ENCODE data around the gene RXRA. TPM values are rescaled to one million over a fixed set of nuclear protein-coding genes. Genes with fewer than 3 reads are reported as not detected.

Gene RXRA
- total and polyA plus RNA-seq, 9 donors, result 12.4 to 82.2 (median 70.6) TPM

- Histone ChIP-seq H3K27ac (no peak overlapping the region), H3K4me1 (ENCODE audit: insufficient read depth) (peaks cover 14% of the 10 kb centered on the region), H3K9me3 (no peaks in the 10 kb centered on the region), H3K4me3 (no peak overlapping the region), H3K36me3 (no peaks in the 10 kb centered on the region), H3K27me3 (no peaks in the 10 kb centered on the region)
- no peak for DNase-seq
- intact Hi-C loops (cut with DNase I), result no loop called here
- WGBS, 3 donors, result 87 to 92% (median 90%) methylated on average over 16 to 23 of the region's 23 CpGs
- TF ChIP-seq, protein P1, sequence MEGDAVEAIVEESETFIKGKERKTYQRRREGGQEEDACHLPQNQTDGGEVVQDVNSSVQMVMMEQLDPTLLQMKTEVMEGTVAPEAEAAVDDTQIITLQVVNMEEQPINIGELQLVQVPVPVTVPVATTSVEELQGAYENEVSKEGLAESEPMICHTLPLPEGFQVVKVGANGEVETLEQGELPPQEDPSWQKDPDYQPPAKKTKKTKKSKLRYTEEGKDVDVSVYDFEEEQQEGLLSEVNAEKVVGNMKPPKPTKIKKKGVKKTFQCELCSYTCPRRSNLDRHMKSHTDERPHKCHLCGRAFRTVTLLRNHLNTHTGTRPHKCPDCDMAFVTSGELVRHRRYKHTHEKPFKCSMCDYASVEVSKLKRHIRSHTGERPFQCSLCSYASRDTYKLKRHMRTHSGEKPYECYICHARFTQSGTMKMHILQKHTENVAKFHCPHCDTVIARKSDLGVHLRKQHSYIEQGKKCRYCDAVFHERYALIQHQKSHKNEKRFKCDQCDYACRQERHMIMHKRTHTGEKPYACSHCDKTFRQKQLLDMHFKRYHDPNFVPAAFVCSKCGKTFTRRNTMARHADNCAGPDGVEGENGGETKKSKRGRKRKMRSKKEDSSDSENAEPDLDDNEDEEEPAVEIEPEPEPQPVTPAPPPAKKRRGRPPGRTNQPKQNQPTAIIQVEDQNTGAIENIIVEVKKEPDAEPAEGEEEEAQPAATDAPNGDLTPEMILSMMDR (IDR thresholded peaks at IDR 0.05), result no peak
- TF ChIP-seq EP300 (IDR thresholded peaks at IDR 0.05), result no peak
- TF ChIP-seq POLR2A (IDR thresholded peaks at IDR 0.05), result no peak
Observed at GRCh38 chr9:134359493-134360179, 33.4 kb downstream of the RXRA start.

DNA sequence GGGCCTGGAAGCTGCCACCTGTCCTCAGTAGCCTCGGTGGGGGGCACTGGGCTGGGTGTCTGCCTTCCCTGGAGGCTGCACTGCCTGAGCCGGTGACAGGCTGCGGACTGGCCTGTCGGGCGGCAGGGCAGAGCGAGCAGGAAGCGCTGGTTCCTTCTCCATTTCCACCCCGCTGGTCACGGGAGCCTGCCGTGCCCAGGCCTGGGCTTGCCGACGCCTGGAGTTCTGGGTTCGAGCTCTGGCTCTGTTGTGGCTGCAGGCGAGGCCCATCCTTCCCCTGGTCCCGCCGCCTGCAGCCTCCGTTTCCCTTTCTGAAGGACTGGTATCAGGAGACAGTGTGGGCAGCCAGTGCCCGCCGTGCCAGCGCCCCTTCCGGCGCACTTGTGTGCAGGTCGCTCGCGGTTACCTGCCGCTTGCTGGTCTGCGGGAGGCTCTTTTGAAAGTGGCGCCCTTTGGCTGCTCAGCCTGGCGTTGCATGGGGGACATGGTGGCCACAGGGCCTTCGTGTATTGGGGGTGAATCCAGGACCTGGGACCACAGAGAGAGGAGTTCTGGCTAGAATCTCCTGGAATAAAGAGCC, 34.0 kb downstream of the RXRA start:
- no peak for DNase-seq
- no peaks in the 10 kb centered on the region for H3K36me3 ChIP-seq
- H3K4me3 ChIP-seq, result no peak overlapping the region
- 94 to 96% (median 95%) methylated on average over 30 of the region's 30 CpGs for WGBS, 3 donors
- H3K4me1 ChIP-seq (ENCODE audit: insufficient read depth), result peaks cover 13% of the 10 kb centered on the region
- intact Hi-C loops (cut with DNase I), result no loop called here
- no peaks in the 10 kb centered on the region for H3K27me3 ChIP-seq
- H3K9me3 ChIP-seq, result no peaks in the 10 kb centered on the region
- no peak overlapping the region for H3K27ac ChIP-seq
- no peak for TF ChIP-seq POLR2A (IDR thresholded peaks at IDR 0.05)
- TF ChIP-seq, protein P1 (IDR thresholded peaks at IDR 0.05), result no peak
- no peak for TF ChIP-seq EP300 (IDR thresholded peaks at IDR 0.05)

DNA sequence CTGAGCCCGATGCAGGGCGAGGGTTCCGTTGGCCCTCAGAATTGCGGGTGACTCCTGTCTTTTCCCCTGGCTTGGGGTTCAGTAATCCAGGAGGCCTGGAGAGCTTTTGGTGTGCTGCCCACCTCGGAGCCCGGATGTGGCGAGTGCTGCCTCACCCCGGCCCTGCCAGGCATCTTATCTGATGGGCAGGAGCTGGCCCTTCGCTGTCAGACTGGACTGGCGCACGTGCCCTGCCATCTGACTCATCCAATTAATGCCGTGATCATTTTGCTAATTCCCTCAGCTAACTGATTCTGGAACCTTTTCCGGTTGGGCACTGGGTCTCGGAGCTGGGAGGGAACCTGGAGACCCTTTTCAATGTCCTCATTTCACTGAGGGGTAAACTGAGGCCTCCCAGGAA, 34.6 kb downstream of the RXRA start:
- intact Hi-C loops (cut with DNase I), result no loop called here
- no peak for DNase-seq
- H3K27ac ChIP-seq, result no peak overlapping the region
- no peaks in the 10 kb centered on the region for H3K36me3 ChIP-seq
- WGBS, 3 donors, result 76 to 84% (median 80%) methylated on average over 11 to 14 of the region's 14 CpGs
- H3K4me3 ChIP-seq, result no peak overlapping the region
- TF ChIP-seq EP300 (IDR thresholded peaks at IDR 0.05) (no peak), POLR2A (IDR thresholded peaks at IDR 0.05) (no peak)
- TF ChIP-seq, protein P1 (IDR thresholded peaks at IDR 0.05), result no peak
- H3K9me3 ChIP-seq, result no peaks in the 10 kb centered on the region
- H3K4me1 ChIP-seq (ENCODE audit: insufficient read depth), result peaks cover 16% of the 10 kb centered on the region
- H3K27me3 ChIP-seq, result no peaks in the 10 kb centered on the region

DNA sequence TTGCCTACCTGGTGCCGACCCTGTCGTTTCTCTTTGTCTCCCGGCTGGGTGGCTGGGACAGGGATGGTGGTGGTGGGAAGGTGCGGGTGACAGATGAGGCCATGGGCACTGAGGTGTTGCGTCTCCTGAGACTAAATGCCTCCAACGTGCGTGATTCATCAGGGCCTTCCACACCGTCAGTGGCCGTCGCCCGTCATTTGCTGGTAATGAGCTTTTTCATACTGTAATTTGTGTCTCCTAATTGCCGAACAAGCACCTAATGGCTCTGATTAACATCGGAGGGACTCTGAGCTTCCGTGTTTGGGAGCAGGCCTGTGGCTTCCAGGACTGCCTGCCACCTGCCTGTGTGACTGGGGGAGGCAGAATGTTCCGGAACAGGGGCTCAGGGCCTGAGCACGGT, 35.2 kb downstream of the RXRA start:
- no peaks in the 10 kb centered on the region for H3K36me3 ChIP-seq
- H3K4me1 ChIP-seq (ENCODE audit: insufficient read depth), result peaks cover 18% of the 10 kb centered on the region
- intact Hi-C loops (cut with DNase I), result no loop called here
- no peaks in the 10 kb centered on the region for H3K9me3 ChIP-seq
- H3K27ac ChIP-seq, result no peak overlapping the region
- H3K4me3 ChIP-seq, result no peak overlapping the region
- DNase-seq, result no peak
- TF ChIP-seq, protein P1 (IDR thresholded peaks at IDR 0.05), result no peak
- TF ChIP-seq EP300 (IDR thresholded peaks at IDR 0.05) (no peak), POLR2A (IDR thresholded peaks at IDR 0.05) (no peak)
- WGBS, 3 donors, result 81 to 87% (median 86%) methylated on average over 16 of the region's 16 CpGs
- H3K27me3 ChIP-seq, result no peaks in the 10 kb centered on the region
